ENCODE results near the gene UNC93B1. TPM values are rescaled to one million over a fixed set of nuclear protein-coding genes. Genes with fewer than 3 reads are reported as not detected.
A peak's percentile ranks its signal among the peaks of the same experiment; 100 is the strongest.

UNC93B1 gene
- total and polyA plus RNA-seq, 11 donors: 5.0 to 34.2 (median 6.9) TPM

DNA sequence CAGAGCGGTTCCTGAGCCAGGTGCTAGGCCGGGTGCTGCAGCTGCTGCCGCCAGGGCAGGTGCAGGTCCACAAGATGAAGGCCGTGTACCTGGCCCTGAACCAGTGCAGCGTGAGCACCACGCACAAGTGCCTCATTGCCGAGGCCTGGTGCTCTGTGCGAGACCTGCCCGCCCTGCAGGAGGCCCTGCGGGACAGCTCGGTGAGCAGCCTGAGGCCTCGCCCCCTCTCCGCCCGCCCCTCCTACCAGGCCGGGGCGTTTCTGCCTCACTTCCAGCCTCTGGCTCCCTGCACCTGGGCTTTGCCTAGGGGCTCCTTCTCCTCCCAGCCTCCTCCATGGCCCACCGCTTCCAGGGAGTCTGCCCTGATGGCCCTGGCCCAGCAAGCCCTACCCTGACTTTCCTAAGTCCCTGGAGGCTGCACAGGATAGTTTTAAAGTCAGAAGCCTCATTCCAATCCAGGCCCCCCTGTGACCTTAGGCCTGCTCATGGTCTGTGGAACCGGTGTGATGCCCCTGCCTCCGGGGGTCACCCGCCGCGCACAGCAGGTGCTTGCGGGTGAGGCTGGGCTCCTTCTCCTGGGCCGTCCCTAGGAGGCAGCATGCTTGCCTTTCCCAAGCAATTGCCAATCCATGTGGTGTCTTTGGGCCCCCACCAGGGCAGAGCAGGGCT, 40.4 kb upstream of the UNC93B1 start:
- DNase-seq (peak in 1 of 5 donors; percentile 56), ATAC-seq (no peak)
- Histone ChIP-seq H3K4me3 (no peak overlapping the region), H3K9me3 (no peaks in the 10 kb centered on the region), H3K36me3 (peaks cover 0 to 81% (median 25%) of the 10 kb centered on the region in 9 donors), H3K27ac (no peak overlapping the region), H3K4me1 (peaks cover 0 to 18% (median 11%) of the 10 kb centered on the region in 12 donors), H3K27me3 (no peaks in the 10 kb centered on the region)
- intact Hi-C loops (cut with DNase I): no loop called here
- 92 to 97% (median 94%) methylated on average over 8 to 24 of the region's 24 CpGs for WGBS, 4 donors
- no peak for TF ChIP-seq POLR2A (IDR thresholded peaks at IDR 0.05)
- TF ChIP-seq, protein P1, sequence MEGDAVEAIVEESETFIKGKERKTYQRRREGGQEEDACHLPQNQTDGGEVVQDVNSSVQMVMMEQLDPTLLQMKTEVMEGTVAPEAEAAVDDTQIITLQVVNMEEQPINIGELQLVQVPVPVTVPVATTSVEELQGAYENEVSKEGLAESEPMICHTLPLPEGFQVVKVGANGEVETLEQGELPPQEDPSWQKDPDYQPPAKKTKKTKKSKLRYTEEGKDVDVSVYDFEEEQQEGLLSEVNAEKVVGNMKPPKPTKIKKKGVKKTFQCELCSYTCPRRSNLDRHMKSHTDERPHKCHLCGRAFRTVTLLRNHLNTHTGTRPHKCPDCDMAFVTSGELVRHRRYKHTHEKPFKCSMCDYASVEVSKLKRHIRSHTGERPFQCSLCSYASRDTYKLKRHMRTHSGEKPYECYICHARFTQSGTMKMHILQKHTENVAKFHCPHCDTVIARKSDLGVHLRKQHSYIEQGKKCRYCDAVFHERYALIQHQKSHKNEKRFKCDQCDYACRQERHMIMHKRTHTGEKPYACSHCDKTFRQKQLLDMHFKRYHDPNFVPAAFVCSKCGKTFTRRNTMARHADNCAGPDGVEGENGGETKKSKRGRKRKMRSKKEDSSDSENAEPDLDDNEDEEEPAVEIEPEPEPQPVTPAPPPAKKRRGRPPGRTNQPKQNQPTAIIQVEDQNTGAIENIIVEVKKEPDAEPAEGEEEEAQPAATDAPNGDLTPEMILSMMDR (IDR thresholded peaks at IDR 0.05): no peak

DNA sequence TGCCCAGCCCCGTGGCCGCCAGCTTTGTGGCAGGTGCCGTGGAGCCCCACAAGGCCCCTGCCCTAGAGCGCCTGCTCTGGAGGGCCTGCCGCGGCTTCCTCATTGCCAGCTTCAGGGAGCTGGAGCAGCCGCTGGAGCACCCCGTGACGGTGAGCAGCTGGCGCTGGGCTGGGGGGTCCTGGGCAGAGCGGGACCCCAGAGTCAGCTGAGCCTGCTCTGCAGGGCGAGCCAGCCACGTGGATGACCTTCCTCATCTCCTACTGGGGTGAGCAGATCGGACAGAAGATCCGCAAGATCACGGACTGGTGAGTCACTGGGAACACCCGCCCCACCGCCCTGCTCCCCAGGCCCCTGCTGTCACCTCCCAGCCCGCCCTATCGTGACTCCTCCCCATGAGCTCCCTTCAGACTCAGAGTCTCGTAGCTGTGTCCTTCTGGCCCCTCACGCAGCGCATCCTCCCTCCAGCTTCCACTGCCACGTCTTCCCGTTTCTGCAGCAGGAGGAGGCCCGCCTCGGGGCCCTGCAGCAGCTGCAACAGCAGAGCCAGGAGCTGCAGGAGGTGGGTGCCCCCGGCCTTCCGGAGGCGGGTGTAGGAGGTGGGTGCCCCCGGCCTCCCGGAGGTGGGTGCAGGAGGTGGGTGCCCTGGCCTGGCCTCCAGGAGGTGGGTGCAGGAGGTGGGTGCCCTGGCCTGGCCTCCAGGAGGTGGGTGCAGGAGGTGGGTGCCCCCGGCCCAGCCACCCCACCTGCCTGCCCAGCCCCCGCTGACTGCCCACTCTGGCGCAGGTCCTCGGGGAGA, 39.6 kb upstream of the UNC93B1 start:
- H3K4me1 ChIP-seq: peaks cover under 1 to 24% (median 12%) of the 10 kb centered on the region in 12 donors
- H3K27ac ChIP-seq: peak overlapping the region in 1 of 12 donors; percentile 38
- intact Hi-C loops (cut with DNase I): no loop called here
- H3K27me3 ChIP-seq: no peaks in the 10 kb centered on the region
- 87 to 90% (median 89%) methylated on average over 15 to 36 of the region's 36 CpGs for WGBS, 4 donors
- ATAC-seq (no peak), DNase-seq (peak in 1 of 5 donors; percentile 54)
- peaks cover 0 to 74% (median 18%) of the 10 kb centered on the region in 9 donors for H3K36me3 ChIP-seq
- TF ChIP-seq POLR2A (IDR thresholded peaks at IDR 0.05): no peak
- TF ChIP-seq, protein P1 (IDR thresholded peaks at IDR 0.05): no peak
- H3K9me3 ChIP-seq: no peaks in the 10 kb centered on the region
- no peak overlapping the region for H3K4me3 ChIP-seq

DNA sequence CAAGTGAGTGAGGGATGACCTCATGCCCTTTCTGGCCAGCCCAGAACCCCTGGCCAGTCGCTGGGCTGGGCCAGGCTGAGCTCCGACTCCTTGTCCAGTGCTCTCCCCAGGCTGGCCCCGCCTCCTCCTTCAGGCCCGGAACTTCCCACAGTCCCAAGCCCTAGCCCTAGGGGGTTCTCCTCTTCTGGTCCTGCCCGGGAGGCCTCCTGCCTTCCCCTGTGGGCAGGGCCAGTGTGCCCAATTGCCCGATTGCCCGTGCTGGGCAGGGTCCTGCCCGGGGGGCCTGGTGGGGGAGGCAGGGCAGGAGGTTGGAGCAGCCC, 39.1 kb upstream of the UNC93B1 start:
- H3K9me3 ChIP-seq: no peaks in the 10 kb centered on the region
- no peaks in the 10 kb centered on the region for H3K27me3 ChIP-seq
- no peak for TF ChIP-seq POLR2A (IDR thresholded peaks at IDR 0.05)
- TF ChIP-seq, protein P1 (IDR thresholded peaks at IDR 0.05): no peak
- peak overlapping the region in 1 of 12 donors; percentile 38 for H3K27ac ChIP-seq
- peaks cover 4 to 29% (median 18%) of the 10 kb centered on the region in 12 donors for H3K4me1 ChIP-seq
- intact Hi-C loops (cut with DNase I): no loop called here
- H3K4me3 ChIP-seq: no peak overlapping the region
- ATAC-seq: no peak
- 78 to 86% (median 81%) methylated on average over 3 to 8 of the region's 8 CpGs for WGBS, 4 donors
- peak in 1 of 5 donors; percentile 17 for DNase-seq
- peaks cover 0 to 68% (median 12%) of the 10 kb centered on the region in 9 donors for H3K36me3 ChIP-seq
